GM19099 (cell line): ENCODE data around the gene DOHH.

Source experiments
- POLR2A ChIP-seq: IDR thresholded peaks from 3 replicates; pipeline ENCODE4 v1.6.1; 2011; ENCODE audit warnings: low read depth; ENCODE audit not compliant: insufficient read length; ENCODE audit errors: extremely low read depth

Gene DOHH

GRCh38 chr19:3537438-3538240 is 37.2 kb upstream of the DOHH start:
- no peak for TF ChIP-seq POLR2A

DNA sequence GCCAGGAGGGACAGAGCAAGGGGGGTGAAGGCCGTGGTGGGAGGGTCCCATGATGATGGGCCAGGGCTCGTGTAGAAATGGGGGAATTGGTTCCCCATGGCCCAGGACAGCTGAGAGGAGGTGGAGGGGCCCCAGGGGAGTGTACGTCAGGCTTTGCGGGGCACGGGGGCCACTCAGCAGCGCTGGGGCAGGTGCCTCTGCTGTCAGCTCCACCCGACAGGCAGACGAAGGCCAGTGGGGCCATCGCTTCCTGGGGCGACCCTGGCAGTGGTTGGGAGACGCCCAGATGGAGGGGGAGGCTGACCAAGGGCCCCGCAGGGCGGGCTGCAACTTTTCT is 36.6 kb upstream of the DOHH start:
- TF ChIP-seq POLR2A, result no peak

- TF ChIP-seq POLR2A, result no peak
Measured at GRCh38 chr19:3536429-3537100, 36.1 kb upstream of the DOHH start.

- no peak for TF ChIP-seq POLR2A
Measured at GRCh38 chr19:3535981-3536380, 35.5 kb upstream of the DOHH start.

DNA sequence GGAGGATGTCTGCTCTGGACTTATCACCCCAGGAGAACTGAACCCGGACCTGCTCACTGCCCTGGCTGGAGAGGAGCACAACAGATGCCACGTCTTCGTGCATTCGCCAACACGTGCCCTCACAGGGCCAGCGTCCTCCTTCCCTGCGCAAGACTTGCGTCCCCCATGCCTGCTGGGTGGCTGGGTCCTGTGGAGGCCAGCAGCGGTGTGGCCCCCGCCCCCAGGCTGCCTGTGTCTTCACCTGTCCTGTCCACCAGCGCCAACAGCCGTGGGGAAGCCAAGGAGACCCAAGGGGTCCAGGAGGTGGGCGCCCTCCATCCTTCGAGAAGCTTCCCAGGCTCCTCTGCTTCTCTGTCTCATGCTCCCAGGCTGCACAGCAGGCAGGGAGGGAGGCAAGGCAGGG is 35.1 kb upstream of the DOHH start:
- TF ChIP-seq POLR2A, result no peak

DNA sequence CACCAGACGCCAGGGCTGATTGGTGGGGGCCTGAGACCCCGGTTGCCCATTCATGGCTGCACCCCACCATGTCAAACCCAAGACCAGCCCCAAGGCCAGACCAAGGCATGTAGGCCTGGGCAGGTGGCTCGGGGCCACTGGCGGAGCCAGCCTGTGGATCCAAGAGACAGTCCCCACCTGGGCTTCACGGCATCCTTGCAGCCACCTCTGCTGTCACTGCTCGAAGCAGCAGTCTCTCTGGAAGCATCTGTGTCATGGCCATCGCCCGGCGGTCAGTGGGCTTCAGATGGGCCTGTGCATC is 34.7 kb upstream of the DOHH start:
- no peak for TF ChIP-seq POLR2A

GRCh38 chr19:3534375-3535234 is 34.1 kb upstream of the DOHH start:
- TF ChIP-seq POLR2A, result no peak

GRCh38 chr19:3533563-3534216 is 33.2 kb upstream of the DOHH start:
- TF ChIP-seq POLR2A, result no peak

GRCh38 chr19:3533033-3533432 is 32.6 kb upstream of the DOHH start:
- TF ChIP-seq POLR2A, result no peak

DNA sequence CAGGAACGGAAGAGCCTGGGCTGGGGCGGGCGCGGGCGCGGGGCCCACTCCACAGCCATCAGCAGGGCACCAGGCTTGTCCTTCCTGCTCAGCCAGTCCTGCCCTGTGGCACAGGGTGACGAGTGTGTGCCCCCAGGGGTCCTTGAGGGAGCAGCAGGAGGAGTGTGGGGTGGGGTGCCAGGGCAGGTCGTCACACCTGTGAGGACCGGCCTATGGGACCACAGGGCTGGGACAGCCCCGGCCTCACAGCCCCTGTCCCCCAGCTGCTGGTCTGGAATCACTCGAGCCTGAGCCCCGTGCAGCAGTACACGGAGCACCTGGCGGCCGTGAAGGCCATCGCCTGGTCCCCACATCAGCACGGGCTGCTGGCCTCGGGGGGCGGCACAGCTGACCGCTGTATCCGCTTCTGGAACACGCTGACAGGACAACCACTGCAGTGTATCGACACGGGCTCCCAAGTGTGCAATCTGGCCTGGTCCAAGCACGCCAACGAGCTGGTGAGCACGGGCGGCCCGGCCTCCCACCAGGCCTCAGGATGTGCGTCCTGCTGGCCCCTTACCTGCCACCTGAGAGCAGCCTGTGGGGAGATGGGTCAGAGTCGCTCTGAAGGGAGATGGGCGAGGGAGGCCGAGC is 31.8 kb upstream of the DOHH start:
- no peak for TF ChIP-seq POLR2A

GRCh38 chr19:3531716-3532115 is 31.2 kb upstream of the DOHH start:
- no peak for TF ChIP-seq POLR2A

GRCh38 chr19:3530389-3530788 is 29.9 kb upstream of the DOHH start:
- TF ChIP-seq POLR2A, result no peak

DNA sequence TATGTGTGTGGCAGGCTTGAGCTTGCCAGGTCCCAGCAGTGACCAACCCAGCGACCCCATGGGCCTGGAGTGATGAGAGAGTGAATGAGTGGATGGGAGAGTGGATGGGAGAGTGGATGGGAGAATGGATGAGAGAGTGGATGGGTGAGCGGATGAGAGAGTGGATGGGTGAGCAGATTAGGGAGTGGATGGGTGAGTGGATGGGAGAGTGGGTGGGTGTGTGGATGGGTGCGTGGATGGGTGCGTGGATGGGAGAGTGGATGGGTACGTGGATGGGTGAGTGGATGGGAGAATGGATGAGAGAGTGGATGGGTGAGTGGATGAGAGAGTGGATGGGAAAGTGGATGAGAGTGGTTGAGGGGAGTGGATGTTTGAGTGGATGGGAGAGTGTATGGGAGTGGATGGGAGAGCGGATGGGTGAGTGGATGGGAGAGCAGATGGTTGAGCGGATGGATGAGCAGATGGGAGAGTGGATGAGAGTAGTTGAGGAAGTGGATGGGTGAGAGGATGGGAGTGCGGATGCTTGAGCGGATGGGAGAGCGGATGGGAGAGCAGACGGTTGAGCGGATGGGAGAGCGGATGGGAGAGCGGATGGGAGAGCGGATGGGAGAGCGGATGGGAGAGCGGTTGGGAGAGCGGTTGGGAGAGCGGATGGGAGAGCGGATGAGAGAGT is 28.2 kb upstream of the DOHH start:
- TF ChIP-seq POLR2A, result no peak

DNA sequence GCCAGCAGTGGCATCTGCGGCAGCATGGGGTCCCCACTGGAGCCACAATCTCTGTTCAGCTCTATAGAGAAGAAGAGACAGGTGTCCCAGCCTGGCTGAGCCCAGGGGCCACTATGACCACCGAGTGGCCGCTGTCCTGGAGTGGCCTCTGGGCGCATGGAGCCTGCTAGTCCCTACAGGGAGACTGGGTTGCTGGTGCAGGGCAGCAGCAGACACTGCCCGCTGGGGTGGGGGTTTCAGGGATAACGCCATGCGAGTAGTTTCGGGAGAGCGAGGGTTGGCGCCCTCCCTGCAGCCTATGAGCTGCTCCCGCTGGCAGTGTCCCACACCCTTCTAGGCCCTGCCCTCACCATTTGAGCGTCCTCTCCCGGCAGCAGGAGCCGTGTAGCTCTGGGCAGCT is 27.6 kb upstream of the DOHH start:
- TF ChIP-seq POLR2A, result no peak
